Neural cell (in vitro differentiated cells): ENCODE measurements around the gene DNMT3L. TPM values are rescaled to one million over a fixed set of nuclear protein-coding genes. Genes with fewer than 3 reads are reported as not detected.

ENCODE experiments used
- H2AFZ ChIP-seq: fragments of 200-600, 300-800 bp; sonication (generic), shearing (Covaris generic); 2 replicates; pipeline ENCODE4 v1.6.0; 2014; ENCODE audit warnings: low read depth, mild to moderate bottlenecking, antibody characterized with exemption, low read length, moderate library complexity
- H3F3A ChIP-seq: fragments of 200-600 bp; shearing (Covaris generic); 2 replicates; pipeline ENCODE4 v1.6.1; 2016; ENCODE audit warnings: mild to moderate bottlenecking, moderate library complexity, mixed read lengths, antibody characterized with exemption, low read length; ENCODE audit not compliant: insufficient read depth, poor library complexity, severe bottlenecking
- H3K27ac ChIP-seq: fragments of 200-600, 300-800 bp; sonication (generic), shearing (Covaris generic); 2 replicates; pipeline ENCODE4 v1.5.1; 2014; ENCODE audit warnings: mild to moderate bottlenecking, low read length, moderate library complexity
- H3K27me3 ChIP-seq: fragments of 300-800, 200-600 bp; sonication (generic), shearing (Covaris generic); 2 replicates; pipeline ENCODE4 v1.6.0; 2014; ENCODE audit warnings: mild to moderate bottlenecking, low read depth, low read length, moderate library complexity; ENCODE audit not compliant: insufficient read depth
- H3K36me3 ChIP-seq: fragments of 300-800, 200-600 bp; sonication (generic), shearing (Covaris generic); 2 replicates; pipeline ENCODE4 v1.5.1; 2014; ENCODE audit warnings: mild to moderate bottlenecking, antibody characterized with exemption, low read length, moderate library complexity; ENCODE audit not compliant: insufficient read depth
- H3K4me2 ChIP-seq: fragments of 300-800, 200-600 bp; sonication (generic), shearing (Covaris generic); 2 replicates; pipeline ENCODE4 v1.6.0; 2014; ENCODE audit warnings: mild to moderate bottlenecking, low read length
- H3K4me3 ChIP-seq: fragments of 300-800, 200-600 bp; sonication (generic), shearing (Covaris generic); 2 replicates; pipeline ENCODE4 v1.5.1; 2014; ENCODE audit warnings: mild to moderate bottlenecking, low read length, moderate library complexity
- H3K79me2 ChIP-seq: fragments of 200-600 bp; shearing (Covaris generic); replicated peaks from 2 replicates; pipeline ENCODE4 v1.6.0; 2014; ENCODE audit warnings: mild to moderate bottlenecking, low read length, moderate library complexity; ENCODE audit not compliant: insufficient read depth
- H3K9ac ChIP-seq: fragments of 300-800, 200-600 bp; sonication (generic), shearing (Covaris generic); 2 replicates; pipeline ENCODE4 v1.6.1; 2016; ENCODE audit warnings: mild to moderate bottlenecking, low read length, mixed read lengths
- H3K9me2 ChIP-seq: fragments of 200-600 bp; shearing (Covaris generic); 2 replicates; pipeline ENCODE4 v1.6.1; 2016; ENCODE audit warnings: mild to moderate bottlenecking, low read length, mixed read lengths; ENCODE audit not compliant: insufficient read depth
- H3K9me3 ChIP-seq: fragments of 200-600, 300-800 bp; sonication (generic), shearing (Covaris generic); 2 replicates; pipeline ENCODE4 v1.6.1; 2016; ENCODE audit warnings: mild to moderate bottlenecking, mixed run types, low read length, moderate library complexity, mixed read lengths
- H4K20me1 ChIP-seq: fragments of 200-600 bp; shearing (Covaris generic); 2 replicates; pipeline ENCODE4 v1.6.1; 2016; ENCODE audit warnings: mild to moderate bottlenecking, mixed run types; ENCODE audit not compliant: insufficient read depth
- CTCF ChIP-seq: fragments of 450-650 bp; IDR thresholded peaks from 2 replicates; pipeline ENCODE4 v1.5.1; 2014; ENCODE audit warnings: antibody characterized with exemption, mild to moderate bottlenecking, moderate library complexity; ENCODE audit not compliant: poor library complexity, severe bottlenecking
- EP300 ChIP-seq: fragments of 450-650 bp; conservative IDR thresholded peaks from 2 replicates; pipeline ENCODE4 v1.6.1; 2014; ENCODE audit warnings: antibody characterized with exemption, mild to moderate bottlenecking, moderate library complexity; ENCODE audit not compliant: poor library complexity, severe bottlenecking
- EZH2 ChIP-seq: fragments of 200-600, 300-800 bp; shearing (Covaris generic), sonication (generic); IDR thresholded peaks from 2 replicates; pipeline ENCODE4 v1.6.1; 2014; ENCODE audit warnings: antibody characterized with exemption, low read length, borderline replicate concordance, mild to moderate bottlenecking; ENCODE audit not compliant: insufficient read depth, poor library complexity, severe bottlenecking
- MXI1 ChIP-seq: fragments of 450-650 bp; conservative IDR thresholded peaks from 2 replicates; pipeline ENCODE4 v1.6.1; 2014; ENCODE audit warnings: antibody characterized with exemption, mild to moderate bottlenecking; ENCODE audit not compliant: poor library complexity, severe bottlenecking
- POLR2AphosphoS5 ChIP-seq: IDR thresholded peaks from 2 replicates; pipeline ENCODE4 v1.6.1; 2012
- RAD21 ChIP-seq: fragments of 450-650 bp; conservative IDR thresholded peaks from 2 replicates; pipeline ENCODE4 v1.6.1; 2014; ENCODE audit warnings: antibody characterized with exemption, mild to moderate bottlenecking, moderate library complexity
- REST ChIP-seq: IDR thresholded peaks from 2 replicates; pipeline ENCODE4 v1.6.1; 2012; ENCODE audit warnings: borderline replicate concordance
- SMC3 ChIP-seq: fragments of 450-650 bp; conservative IDR thresholded peaks from 2 replicates; pipeline ENCODE4 v1.6.1; 2014; ENCODE audit warnings: antibody characterized with exemption, mild to moderate bottlenecking, moderate library complexity; ENCODE audit not compliant: poor library complexity
- TAF1 ChIP-seq: IDR thresholded peaks from 2 replicates; pipeline ENCODE4 v1.6.1; 2012; ENCODE audit warnings: low read depth
- polyA plus RNA-seq: library from polyadenylated mRNA; depleted of rRNA; stranded (reverse); fragments of >200 nt; gene quantifications from 2 replicates; pipeline ENCODE4 v1.2.3, GENCODE V29; 2014

DNMT3L gene
- polyA plus RNA-seq, 1 donor from 2014 or later = not detected

GRCh38 chr21:44267655-44268142, 6.0 kb upstream of the DNMT3L start:
- no peaks in the 10 kb centered on the region for H3K36me3 ChIP-seq
- no peaks in the 10 kb centered on the region for H4K20me1 ChIP-seq
- H3F3A ChIP-seq = no peaks in the 10 kb centered on the region
- no peak for TF ChIP-seq POLR2AphosphoS5
- TF ChIP-seq MXI1 = no peak
- TF ChIP-seq EP300 = no peak
- no peak for TF ChIP-seq RAD21
- TF ChIP-seq REST = no peak
- no peak for TF ChIP-seq SMC3
- no peak for TF ChIP-seq TAF1
- no peak for TF ChIP-seq CTCF
- TF ChIP-seq EZH2 = no peak
- no peak overlapping the region for H2AFZ ChIP-seq
- H3K9me2 ChIP-seq = no peaks in the 10 kb centered on the region
- H3K4me3 ChIP-seq = no peak overlapping the region
- H3K9ac ChIP-seq = no peak overlapping the region
- H3K27me3 ChIP-seq = no peaks in the 10 kb centered on the region
- H3K9me3 ChIP-seq = no peaks in the 10 kb centered on the region
- no peak overlapping the region for H3K4me2 ChIP-seq
- no peaks in the 10 kb centered on the region for H3K79me2 ChIP-seq
- no peak overlapping the region for H3K27ac ChIP-seq

GRCh38 chr21:44265734-44266270, 4.1 kb upstream of the DNMT3L start:
- no peak for TF ChIP-seq EZH2
- no peak for TF ChIP-seq POLR2AphosphoS5
- no peak for TF ChIP-seq TAF1
- no peak for TF ChIP-seq REST
- no peak for TF ChIP-seq RAD21
- no peak for TF ChIP-seq SMC3
- TF ChIP-seq CTCF = no peak
- no peaks in the 10 kb centered on the region for H3K36me3 ChIP-seq

More at GRCh38 chr21:44265734-44266270, 4.1 kb upstream of the DNMT3L start:
- Histone ChIP-seq H2AFZ (no peak overlapping the region), H3F3A (no peaks in the 10 kb centered on the region), H3K9me3 (no peaks in the 10 kb centered on the region), H3K27ac (no peak overlapping the region), H3K9me2 (no peaks in the 10 kb centered on the region), H4K20me1 (no peaks in the 10 kb centered on the region), H3K4me2 (no peak overlapping the region), H3K79me2 (no peaks in the 10 kb centered on the region), H3K27me3 (no peaks in the 10 kb centered on the region), H3K4me3 (no peak overlapping the region), H3K9ac (no peak overlapping the region)
